ENCODE data around the gene MBTPS1. TPM values are rescaled to one million over a fixed set of nuclear protein-coding genes. Genes with fewer than 3 reads are reported as not detected.

The MBTPS1 gene
- total and polyA plus RNA-seq, 9 of the 15 experiments (the other 6 are each of a cell fraction or from before 2014, with no cell fraction given) = 2.8 to 57.6 (median 43.8) TPM

DNA sequence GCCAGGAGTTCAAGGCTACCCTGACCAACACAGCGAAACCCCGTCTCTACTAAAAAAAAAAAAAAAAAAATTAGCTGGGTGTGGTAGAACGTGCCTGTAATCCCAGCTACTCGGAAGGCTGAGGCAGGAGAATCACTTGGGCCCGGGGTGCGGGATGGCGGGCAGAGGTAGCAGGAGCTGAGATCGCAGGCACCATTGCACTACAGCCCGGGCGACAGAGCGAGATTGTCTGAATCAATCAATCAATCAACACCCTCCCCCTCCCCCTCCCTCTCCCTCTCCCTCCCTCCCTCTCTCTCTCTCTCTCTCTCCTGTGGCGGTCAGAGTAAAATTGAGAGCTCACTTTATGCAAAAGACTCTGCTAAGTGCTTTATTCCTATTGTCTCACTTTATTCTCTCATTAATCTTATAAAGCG, 27.1 kb upstream of the MBTPS1 start:
- in situ Hi-C loops (cut with MboI) (no loop called here), intact Hi-C loops (cut with micrococcal nuclease) (loop anchor here (2.0 kb wide), 1 partner anchor 59 kb away; no protein-coding TSS in a partner anchor)
- H3K4me2 ChIP-seq (ENCODE audit: insufficient read depth, low read length) = peak overlapping the region; percentile 85
- no peaks in the 10 kb centered on the region for H3K9me3 ChIP-seq (replicated peaks; ENCODE audit: control insufficient read depth, insufficient read depth, low read depth, low read length)
- 20% methylated on average over 8 of the region's 13 CpGs for WGBS (ENCODE audit: insufficient coverage, low coverage, missing lambda C conversion rate)
- H2AFZ ChIP-seq (ENCODE audit: low read depth, low read length) = peak overlapping the region; percentile 78
- no peak for FAIRE-seq
- H3K27me3 ChIP-seq (ENCODE audit: control insufficient read depth in 2 of 2, insufficient read depth in 2 of 2, low read length in 2 of 2) = peaks cover 2 to 9% of the 10 kb centered on the region in 2 experiments; a peak in 3 of 5 replicates
- peak overlapping the region; percentile 57 to 62; a peak in 3 of 4 replicates for H3K9ac ChIP-seq (ENCODE audit: insufficient read depth in 1 of 2, low read depth in 2 of 2, low read length in 2 of 2)
- DNase-seq (ENCODE audit: extremely low read depth in 1 of 4, low spot score in 3 of 4) = peak in 1 of 4 experiments; percentile 68
- H3K27ac ChIP-seq (ENCODE audit: extremely low read depth, low read depth, low read length) = peak overlapping the region; percentile 61; the same call in 1 of the 3 replicates
- peak overlapping the region; percentile 75 for H3K4me3 ChIP-seq
- ChIA-PET CTCF (ENCODE audit: low intra/inter-chr PET ratio) (interaction anchor here (0.5 to 1.6 kb wide), 2 partner anchors 11 to 56 kb away, joined by 3 read pairs; no protein-coding TSS in a partner anchor), POLR2A (interaction anchor here (0.6 to 0.9 kb wide), 4 partner anchors 11 to 213 kb away, joined by 3 to 4 read pairs (median 3); partner anchors contain the start of gene MBTPS1)
- no peaks in the 10 kb centered on the region for H3K9me1 ChIP-seq (ENCODE audit: control insufficient read depth, insufficient read depth, low read length)
- H4K20me1 ChIP-seq (replicated peaks; ENCODE audit: control insufficient read depth, insufficient read depth, low read length) = no peaks in the 10 kb centered on the region
- H3K79me2 ChIP-seq (ENCODE audit: control insufficient read depth, insufficient read depth, low read length) = peaks cover 41% of the 10 kb centered on the region
- ATAC-seq = 0 out of 3 replicates have a peak, but pooled peaks have one; percentile 1
- BruUV-seq (replicated peaks) = no TSS peak
- peaks cover 15 to 30% of the 10 kb centered on the region in 2 experiments; a peak in 4 of 5 replicates for H3K4me1 ChIP-seq (replicated peaks in 1 of 2; ENCODE audit: control insufficient read depth in 2 of 2, insufficient read depth in 2 of 2, low read length in 2 of 2)
- H3K36me3 ChIP-seq (ENCODE audit: control insufficient read depth, insufficient read depth, low read length) = no peaks in the 10 kb centered on the region
- TF ChIP-seq ZNF165 (CRISPR knock-in tag; IDR thresholded peaks at IDR 0.05; ENCODE audit: borderline replicate concordance) (no peak), CBX8 (IDR thresholded peaks at IDR 0.05; ENCODE audit: borderline replicate concordance, extremely low read depth, low read depth, low read length, poor library complexity, severe bottlenecking) (no peak), ZNF311 (CRISPR knock-in tag; IDR thresholded peaks at IDR 0.05) (no peak), POLR3G (IDR thresholded peaks at IDR 0.05; ENCODE audit: extremely low read depth, insufficient read length, insufficient replicate concordance) (no peak), STAT5B (CRISPR knock-in tag; IDR thresholded peaks at IDR 0.05) (no peak), ZFPM2 (CRISPR knock-in tag; IDR thresholded peaks at IDR 0.05) (no peak), BHLHE40 (IDR thresholded peaks at IDR 0.05; ENCODE audit: low read length) (no peak), ARID1B (IDR thresholded peaks at IDR 0.05) (0 out of 2 replicates have a peak, but pooled peaks have one; percentile 15), DACH1 (IDR thresholded peaks at IDR 0.05; ENCODE audit: partially characterized antibody) (no peak)
- TF ChIP-seq, protein P1, sequence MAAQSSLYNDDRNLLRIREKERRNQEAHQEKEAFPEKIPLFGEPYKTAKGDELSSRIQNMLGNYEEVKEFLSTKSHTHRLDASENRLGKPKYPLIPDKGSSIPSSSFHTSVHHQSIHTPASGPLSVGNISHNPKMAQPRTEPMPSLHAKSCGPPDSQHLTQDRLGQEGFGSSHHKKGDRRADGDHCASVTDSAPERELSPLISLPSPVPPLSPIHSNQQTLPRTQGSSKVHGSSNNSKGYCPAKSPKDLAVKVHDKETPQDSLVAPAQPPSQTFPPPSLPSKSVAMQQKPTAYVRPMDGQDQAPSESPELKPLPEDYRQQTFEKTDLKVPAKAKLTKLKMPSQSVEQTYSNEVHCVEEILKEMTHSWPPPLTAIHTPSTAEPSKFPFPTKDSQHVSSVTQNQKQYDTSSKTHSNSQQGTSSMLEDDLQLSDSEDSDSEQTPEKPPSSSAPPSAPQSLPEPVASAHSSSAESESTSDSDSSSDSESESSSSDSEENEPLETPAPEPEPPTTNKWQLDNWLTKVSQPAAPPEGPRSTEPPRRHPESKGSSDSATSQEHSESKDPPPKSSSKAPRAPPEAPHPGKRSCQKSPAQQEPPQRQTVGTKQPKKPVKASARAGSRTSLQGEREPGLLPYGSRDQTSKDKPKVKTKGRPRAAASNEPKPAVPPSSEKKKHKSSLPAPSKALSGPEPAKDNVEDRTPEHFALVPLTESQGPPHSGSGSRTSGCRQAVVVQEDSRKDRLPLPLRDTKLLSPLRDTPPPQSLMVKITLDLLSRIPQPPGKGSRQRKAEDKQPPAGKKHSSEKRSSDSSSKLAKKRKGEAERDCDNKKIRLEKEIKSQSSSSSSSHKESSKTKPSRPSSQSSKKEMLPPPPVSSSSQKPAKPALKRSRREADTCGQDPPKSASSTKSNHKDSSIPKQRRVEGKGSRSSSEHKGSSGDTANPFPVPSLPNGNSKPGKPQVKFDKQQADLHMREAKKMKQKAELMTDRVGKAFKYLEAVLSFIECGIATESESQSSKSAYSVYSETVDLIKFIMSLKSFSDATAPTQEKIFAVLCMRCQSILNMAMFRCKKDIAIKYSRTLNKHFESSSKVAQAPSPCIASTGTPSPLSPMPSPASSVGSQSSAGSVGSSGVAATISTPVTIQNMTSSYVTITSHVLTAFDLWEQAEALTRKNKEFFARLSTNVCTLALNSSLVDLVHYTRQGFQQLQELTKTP (IDR thresholded peaks at IDR 0.05; ENCODE audit: low read depth in 1 of 2, partially characterized antibody in 2 of 2) = peak in 1 of 2 experiments; percentile 98
- TF ChIP-seq, protein P2, sequence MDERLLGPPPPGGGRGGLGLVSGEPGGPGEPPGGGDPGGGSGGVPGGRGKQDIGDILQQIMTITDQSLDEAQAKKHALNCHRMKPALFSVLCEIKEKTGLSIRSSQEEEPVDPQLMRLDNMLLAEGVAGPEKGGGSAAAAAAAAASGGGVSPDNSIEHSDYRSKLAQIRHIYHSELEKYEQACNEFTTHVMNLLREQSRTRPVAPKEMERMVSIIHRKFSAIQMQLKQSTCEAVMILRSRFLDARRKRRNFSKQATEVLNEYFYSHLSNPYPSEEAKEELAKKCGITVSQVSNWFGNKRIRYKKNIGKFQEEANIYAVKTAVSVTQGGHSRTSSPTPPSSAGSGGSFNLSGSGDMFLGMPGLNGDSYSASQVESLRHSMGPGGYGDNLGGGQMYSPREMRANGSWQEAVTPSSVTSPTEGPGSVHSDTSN (CRISPR knock-in tag; IDR thresholded peaks at IDR 0.05; ENCODE audit: low read depth) = no peak
- TF ChIP-seq, protein P2 (tag; conservative IDR thresholded peaks at IDR 0.05; ENCODE audit: low read depth) = peak; percentile 93
